Dermis microvascular lymphatic vessel endothelial cell (primary cell): ENCODE measurements around the gene EHBP1L1. TPM values are rescaled to one million over a fixed set of nuclear protein-coding genes. Genes with fewer than 3 reads are reported as not detected.

Experiments used
- DNase-seq, 2 donors: peaks; one replicate each; pipeline versions ENCODE4 v3.0.0 to v3.0.0-alpha.2; 2010; ENCODE audit warnings: low read depth in 2 of 2
- total RNA-seq: library from RNA; depleted of rRNA; stranded (reverse); fragments of >200 nt; gene quantifications from 2 replicates; pipeline ENCODE4 v1.2.1, GENCODE V29; 2014

Gene EHBP1L1
- total RNA-seq, result 2.5 and 4.7 TPM in 2 replicates

- peak in 1 of 2 donors; percentile 29 for DNase-seq
Measured at GRCh38 chr11:65575568-65576231, at the start of gene EHBP1L1. Gene EHBP1L1, plus strand, starts transcription at chr11:65576053. Its CDS starts 250 bp downstream, at chr11:65576303.

- no peak for DNase-seq
Measured at GRCh38 chr11:65526744-65527143, 49.1 kb upstream of the EHBP1L1 start.

GRCh38 chr11:65528819-65529350 lies 47.0 kb upstream of the EHBP1L1 start:
- no peak for DNase-seq

GRCh38 chr11:65529475-65530156 lies 46.2 kb upstream of the EHBP1L1 start:
- no peak for DNase-seq

- DNase-seq, result no peak
Measured at GRCh38 chr11:65530157-65530496, 45.7 kb upstream of the EHBP1L1 start.

- no peak for DNase-seq
Measured at GRCh38 chr11:65532388-65533064, 43.3 kb upstream of the EHBP1L1 start.

- DNase-seq, result no peak
Measured at GRCh38 chr11:65535102-65535501, 40.8 kb upstream of the EHBP1L1 start.

GRCh38 chr11:65536412-65537295 lies 39.2 kb upstream of the EHBP1L1 start:
- no peak for DNase-seq

- DNase-seq, result no peak
Measured at GRCh38 chr11:65537296-65537597, 38.6 kb upstream of the EHBP1L1 start.

- DNase-seq, result no peak
Measured at GRCh38 chr11:65537620-65538231, 38.1 kb upstream of the EHBP1L1 start.

- DNase-seq, result no peak
Measured at GRCh38 chr11:65538232-65538914, 37.5 kb upstream of the EHBP1L1 start.

- DNase-seq, result no peak
Measured at GRCh38 chr11:65538915-65539743, 36.7 kb upstream of the EHBP1L1 start.

GRCh38 chr11:65539744-65540289 lies 36.0 kb upstream of the EHBP1L1 start:
- peak in 1 of 2 donors; percentile 16 for DNase-seq

GRCh38 chr11:65540290-65541092 lies 35.4 kb upstream of the EHBP1L1 start:
- DNase-seq, result peak; percentile 62 to 89

GRCh38 chr11:65541093-65541982 lies 34.5 kb upstream of the EHBP1L1 start:
- no peak for DNase-seq

GRCh38 chr11:65542738-65543390 lies 33.0 kb upstream of the EHBP1L1 start:
- DNase-seq, result no peak

GRCh38 chr11:65545853-65546216 lies 30.0 kb upstream of the EHBP1L1 start:
- no peak for DNase-seq
